GM10266 (cell line): Measurements from ENCODE around the gene RASSF8.
"Not testable (repeated sequence)": the region's sequence is repeated elsewhere in the genome, so short reads cannot be mapped to it uniquely, and the experiment has no call there.

Experiments used
- DNase-seq: peaks from one replicate; pipeline ENCODE4 v3.0.0; 2012; ENCODE audit errors: extremely low spot score
- CTCF ChIP-seq: IDR thresholded peaks from 2 replicates; pipeline ENCODE4 v1.5.1; 2012; ENCODE audit warnings: mild to moderate bottlenecking, low read depth; ENCODE audit not compliant: control insufficient read depth, insufficient read depth; ENCODE audit errors: missing control alignments

The RASSF8 gene

GRCh38 chr12:26055087-26055486 lies 96.6 kb downstream of the RASSF8 start:
- TF ChIP-seq CTCF, result no peak
- DNase-seq, result no peak

GRCh38 chr12:26056335-26056734 lies 97.9 kb downstream of the RASSF8 start:
- TF ChIP-seq CTCF, result no peak
- DNase-seq, result no peak

- not testable (repeated sequence) for DNase-seq
These were observed 98.8 kb downstream of the RASSF8 start for GRCh38 chr12:26057271-26057670.

GRCh38 chr12:26058308-26058707 lies 99.8 kb downstream of the RASSF8 start:
- TF ChIP-seq CTCF, result no peak
- no peak for DNase-seq

GRCh38 chr12:26058818-26059217 lies 100.3 kb downstream of the RASSF8 start:
- no peak for TF ChIP-seq CTCF
- DNase-seq, result no peak

GRCh38 chr12:26062006-26062405 lies 103.5 kb downstream of the RASSF8 start:
- DNase-seq, result no peak
- no peak for TF ChIP-seq CTCF

GRCh38 chr12:26062566-26062965 lies 104.1 kb downstream of the RASSF8 start:
- no peak for TF ChIP-seq CTCF
- no peak for DNase-seq

- TF ChIP-seq CTCF, result no peak
- DNase-seq, result no peak
These were observed 107.0 kb downstream of the RASSF8 start for GRCh38 chr12:26065451-26065850.
